Measurements from ENCODE around the gene XIRP2. TPM values are rescaled to one million over a fixed set of nuclear protein-coding genes. Genes with fewer than 3 reads are reported as not detected.

Gene XIRP2, protein sequence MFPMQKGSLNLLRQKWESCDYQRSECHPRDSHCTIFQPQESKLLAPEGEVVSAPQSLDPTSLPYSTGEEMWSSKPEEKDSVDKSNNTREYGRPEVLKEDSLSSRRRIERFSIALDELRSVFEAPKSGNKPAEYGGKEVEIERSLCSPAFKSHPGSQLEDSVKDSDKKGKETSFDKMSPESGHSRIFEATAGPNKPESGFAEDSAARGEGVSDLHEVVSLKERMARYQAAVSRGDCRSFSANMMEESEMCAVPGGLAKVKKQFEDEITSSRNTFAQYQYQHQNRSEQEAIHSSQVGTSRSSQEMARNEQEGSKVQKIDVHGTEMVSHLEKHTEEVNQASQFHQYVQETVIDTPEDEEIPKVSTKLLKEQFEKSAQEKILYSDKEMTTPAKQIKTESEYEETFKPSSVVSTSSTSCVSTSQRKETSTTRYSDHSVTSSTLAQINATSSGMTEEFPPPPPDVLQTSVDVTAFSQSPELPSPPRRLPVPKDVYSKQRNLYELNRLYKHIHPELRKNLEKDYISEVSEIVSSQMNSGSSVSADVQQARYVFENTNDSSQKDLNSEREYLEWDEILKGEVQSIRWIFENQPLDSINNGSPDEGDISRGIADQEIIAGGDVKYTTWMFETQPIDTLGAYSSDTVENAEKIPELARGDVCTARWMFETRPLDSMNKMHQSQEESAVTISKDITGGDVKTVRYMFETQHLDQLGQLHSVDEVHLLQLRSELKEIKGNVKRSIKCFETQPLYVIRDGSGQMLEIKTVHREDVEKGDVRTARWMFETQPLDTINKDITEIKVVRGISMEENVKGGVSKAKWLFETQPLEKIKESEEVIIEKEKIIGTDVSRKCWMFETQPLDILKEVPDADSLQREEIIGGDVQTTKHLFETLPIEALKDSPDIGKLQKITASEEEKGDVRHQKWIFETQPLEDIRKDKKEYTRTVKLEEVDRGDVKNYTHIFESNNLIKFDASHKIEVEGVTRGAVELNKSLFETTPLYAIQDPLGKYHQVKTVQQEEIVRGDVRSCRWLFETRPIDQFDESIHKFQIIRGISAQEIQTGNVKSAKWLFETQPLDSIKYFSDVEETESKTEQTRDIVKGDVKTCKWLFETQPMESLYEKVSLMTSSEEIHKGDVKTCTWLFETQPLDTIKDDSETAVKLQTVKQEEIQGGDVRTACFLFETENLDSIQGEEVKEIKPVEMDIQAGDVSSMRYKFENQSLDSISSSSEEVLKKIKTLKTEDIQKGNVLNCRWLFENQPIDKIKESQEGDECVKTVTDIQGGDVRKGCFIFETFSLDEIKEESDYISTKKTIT (N-terminal part only)
- total RNA-seq: not detected in 2 replicates

DNA sequence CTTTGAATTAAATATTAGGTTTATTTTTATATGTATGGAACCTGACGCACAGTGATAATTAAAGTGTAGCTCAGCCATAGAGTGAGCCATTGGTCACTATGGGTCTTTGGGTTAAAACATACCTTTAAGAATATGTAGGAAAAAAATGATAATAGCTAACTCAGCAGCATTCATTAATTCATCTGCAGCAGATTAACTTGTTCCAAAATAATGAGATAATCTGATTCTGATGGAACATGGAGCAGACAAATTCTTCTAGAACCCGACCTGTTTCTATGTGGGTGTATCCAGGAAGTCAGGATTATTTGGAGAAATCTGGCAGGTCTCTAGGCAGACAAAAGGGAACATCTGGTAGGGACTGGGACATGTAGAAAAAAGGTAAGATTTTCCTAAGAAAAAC, at the start of gene XIRP2:
Gene XIRP2, plus strand, starts transcription at position 301 of the 400 bp plus-strand sequence. CDS start 15,003 bp downstream, outside the sequence.

GRCh38 chr2:167292430-167293171, 404.3 kb downstream of the XIRP2 start, which contains the start of gene B3GALT1:
Gene B3GALT1, plus strand, starts transcription at chr2:167293001.

Data from tracheal epithelial cell (primary cell).